Keratinocyte (primary cell): ENCODE measurements around the gene TMCC1. TPM values are rescaled to one million over a fixed set of nuclear protein-coding genes. Genes with fewer than 3 reads are reported as not detected.

Experiments
- DNase-seq: peaks from one replicate; pipeline ENCODE4 v3.0.0-alpha.2; 2011; ENCODE audit warnings: low read depth, missing footprints, low spot score
- FAIRE-seq: peaks from 2 replicates; lab custom pipeline; 2011; peaks lifted over from hg19 to GRCh38; lab: Jason Lieb, UNC
- H2AFZ ChIP-seq: 2 replicates; pipeline ENCODE4 v1.6.0; 2012; ENCODE audit warnings: low read length, control low read depth, inconsistent platforms; ENCODE audit not compliant: control insufficient read depth
- H3K27ac ChIP-seq: 2 replicates; pipeline ENCODE4 v1.5.1; 2011; ENCODE audit warnings: low read length; ENCODE audit not compliant: control insufficient read depth, insufficient read depth
- H3K27me3 ChIP-seq: 3 replicates; pipeline ENCODE4 v1.6.0; 2011; ENCODE audit warnings: low read length; ENCODE audit not compliant: control insufficient read depth, insufficient read depth; ENCODE audit errors: extremely low read depth
- H3K36me3 ChIP-seq, 2 experiments: 2 replicates in 1 of 2; 3 replicates in 1 of 2; pipeline ENCODE4 v1.5.1; 2011; ENCODE audit warnings: low read length in 2 of 2, mild to moderate bottlenecking in 1 of 2; ENCODE audit not compliant: control insufficient read depth in 2 of 2, insufficient read depth in 2 of 2; ENCODE audit errors: extremely low read depth in 1 of 2
- H3K4me1 ChIP-seq: 3 replicates; pipeline ENCODE4 v1.5.1; 2011; ENCODE audit warnings: low read length; ENCODE audit not compliant: control insufficient read depth, insufficient read depth; ENCODE audit errors: extremely low read depth
- H3K4me2 ChIP-seq: 3 replicates; pipeline ENCODE4 v1.6.0; 2011; ENCODE audit warnings: low read depth, low read length; ENCODE audit not compliant: control insufficient read depth, insufficient read depth; ENCODE audit errors: extremely low read depth
- H3K4me3 ChIP-seq, 3 experiments: fragments of 200-600 bp in 1 of 3; sonication (generic) in 1 of 3; 2 replicates in 2 of 3; 3 replicates in 1 of 3; pipeline ENCODE4 v1.5.1; 2011 to 2016; ENCODE audit warnings: low read length in 3 of 3, mild to moderate bottlenecking in 3 of 3, control low read depth in 2 of 3, inconsistent platforms in 1 of 3, low read depth in 1 of 3, mixed read lengths in 1 of 3, mixed run types in 1 of 3, moderate library complexity in 1 of 3; ENCODE audit not compliant: control insufficient read depth in 2 of 3, insufficient read depth in 2 of 3; ENCODE audit errors: extremely low read depth in 1 of 3
- H3K79me2 ChIP-seq: 2 replicates; pipeline ENCODE4 v1.6.0; 2012; ENCODE audit warnings: low read length; ENCODE audit not compliant: control insufficient read depth, insufficient read depth
- H3K9ac ChIP-seq: 3 replicates; pipeline ENCODE4 v1.6.0; 2011; ENCODE audit warnings: low read length; ENCODE audit not compliant: control insufficient read depth, insufficient read depth; ENCODE audit errors: extremely low read depth
- H3K9me1 ChIP-seq: 3 replicates; pipeline ENCODE4 v1.6.0; 2011; ENCODE audit warnings: low read length; ENCODE audit not compliant: control insufficient read depth, insufficient read depth; ENCODE audit errors: extremely low read depth
- H3K9me3 ChIP-seq: 2 replicates; pipeline ENCODE4 v1.5.1; 2012; ENCODE audit warnings: low read depth, low read length; ENCODE audit not compliant: control insufficient read depth
- H4K20me1 ChIP-seq: 3 replicates; pipeline ENCODE4 v1.6.0; 2011; ENCODE audit warnings: low read length; ENCODE audit not compliant: control insufficient read depth, insufficient read depth; ENCODE audit errors: extremely low read depth
- EZH2 ChIP-seq: IDR thresholded peaks from one replicate; pipeline ENCODE4 v1.6.1; 2012; ENCODE audit warnings: inconsistent platforms, mild to moderate bottlenecking, low read length, moderate library complexity
- dilution Hi-C: fragments of 300-500 bp; cut with MboI; formaldehyde crosslinking; loops from one replicate; pipeline ENCODE4 v1.7.0; 2020; ENCODE audit warnings: low sequenced_read_pairs; ENCODE audit not compliant: extremely low pct_ligation_motif_present
- polyA minus RNA-seq, 3 experiments: library from RNA; depleted of rRNA, polyadenylated mRNA; stranded (reverse); fragments of >200 nt; gene quantifications; 1 replicate in 1 of 3; 2 replicates in 1 of 3; 3 replicates in 1 of 3; pipeline ENCODE4 v1.2.3, GENCODE V29; 2011
- polyA plus RNA-seq, 5 experiments: library from polyadenylated mRNA; depleted of rRNA in 3 of 5; stranded (reverse) in 3 of 5; stranded (forward) in 1 of 5; unstranded in 1 of 5; fragments of >200 nt; gene quantifications; 1 replicate in 1 of 5; 2 replicates in 3 of 5; 3 replicates in 1 of 5; pipeline versions ENCODE4 v1.2.1 to v1.2.3, GENCODE V29; 2011 to 2012; ENCODE audit warnings: missing spikeins in 2 of 5, low read depth in 1 of 5, low replicate concordance in 1 of 5
- TF ChIP-seq, protein P1 (sequence below), 3 experiments: IDR thresholded peaks in 1 of 3; conservative IDR thresholded peaks in 1 of 3; optimal IDR thresholded peaks in 1 of 3; 2 replicates in 2 of 3; 3 replicates in 1 of 3; pipeline versions ENCODE3 to v1.5.1; 2011; ENCODE audit warnings: low read length in 3 of 3, mild to moderate bottlenecking in 3 of 3, moderate library complexity in 2 of 3, control low read depth in 1 of 3, inconsistent platforms in 1 of 3; ENCODE audit not compliant: insufficient read depth in 2 of 3; ENCODE audit errors: extremely low read depth in 1 of 3

Gene TMCC1
- polyA plus RNA-seq, result 25.2 to 27.7 TPM (median 26.9 TPM) in 3 replicates
- 155 TPM for polyA plus RNA-seq (2011; ENCODE audit: low read depth)
- polyA plus RNA-seq (2011; cell fraction: cytosol; rRNA removed), result 16.8 and 27.4 TPM in 2 replicates
- polyA plus RNA-seq (2011; cell fraction: nucleus; rRNA removed), result 29.0 and 35.0 TPM in 2 replicates
- 16.6 and 18.4 TPM in 2 replicates for polyA plus RNA-seq (2012; ENCODE audit: low replicate concordance)
- 23.7 to 41.2 TPM (median 39.7 TPM) in 3 replicates for polyA minus RNA-seq
- 25.9 TPM for polyA minus RNA-seq (2011; cell fraction: cytosol; rRNA and poly(A)+ RNA removed)
- polyA minus RNA-seq (2011; cell fraction: nucleus; rRNA and poly(A)+ RNA removed), result 32.2 and 52.0 TPM in 2 replicates

DNA sequence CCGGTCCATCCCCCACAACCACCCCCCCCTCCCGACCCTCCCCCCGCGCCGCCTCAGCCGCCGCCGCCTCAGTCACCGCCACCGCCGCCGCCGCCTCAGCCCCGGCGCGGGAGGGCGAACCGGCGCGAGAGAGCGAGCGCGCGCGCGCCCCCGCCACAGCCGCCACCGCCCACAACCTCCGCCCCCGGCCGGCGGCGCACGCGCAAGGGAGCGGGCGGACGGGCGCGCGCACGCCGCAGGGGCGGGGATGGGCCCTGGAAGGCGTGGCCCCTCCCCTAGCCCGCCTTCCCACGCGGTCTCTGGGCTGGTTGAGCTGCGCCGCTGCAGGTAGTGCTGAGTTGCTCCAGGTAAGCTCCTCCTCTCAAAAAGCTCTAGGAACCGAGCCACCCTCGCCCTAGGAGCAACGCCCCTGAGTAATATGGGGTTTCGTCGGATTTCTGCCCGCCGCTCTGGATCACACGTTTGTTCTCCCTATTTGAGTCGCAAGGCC lies at the start of gene TMCC1:
Gene TMCC1 (minus strand): TSS at position 131 of the 490 bp plus-strand sequence.
- Histone ChIP-seq H4K20me1 (no peaks in the 10 kb centered on the region), H3K4me3 (peak within 1 kb of the TSS; percentile 85 to 92 (median 87)), H3K9ac (peak within 1 kb of the TSS; percentile 97), H3K79me2 (peaks cover 31% of the 10 kb centered on the region), H3K9me1 (peaks cover 2% of the 10 kb centered on the region), H2AFZ (peak within 1 kb of the TSS; percentile 87), H3K4me1 (peaks cover 20% of the 10 kb centered on the region), H3K27ac (peak within 1 kb of the TSS; percentile 91), H3K4me2 (peak within 1 kb of the TSS; percentile 94), H3K36me3 (no peaks in the 10 kb centered on the region), H3K9me3 (no peaks in the 10 kb centered on the region), H3K27me3 (no peaks in the 10 kb centered on the region)
- TF ChIP-seq, protein P1, sequence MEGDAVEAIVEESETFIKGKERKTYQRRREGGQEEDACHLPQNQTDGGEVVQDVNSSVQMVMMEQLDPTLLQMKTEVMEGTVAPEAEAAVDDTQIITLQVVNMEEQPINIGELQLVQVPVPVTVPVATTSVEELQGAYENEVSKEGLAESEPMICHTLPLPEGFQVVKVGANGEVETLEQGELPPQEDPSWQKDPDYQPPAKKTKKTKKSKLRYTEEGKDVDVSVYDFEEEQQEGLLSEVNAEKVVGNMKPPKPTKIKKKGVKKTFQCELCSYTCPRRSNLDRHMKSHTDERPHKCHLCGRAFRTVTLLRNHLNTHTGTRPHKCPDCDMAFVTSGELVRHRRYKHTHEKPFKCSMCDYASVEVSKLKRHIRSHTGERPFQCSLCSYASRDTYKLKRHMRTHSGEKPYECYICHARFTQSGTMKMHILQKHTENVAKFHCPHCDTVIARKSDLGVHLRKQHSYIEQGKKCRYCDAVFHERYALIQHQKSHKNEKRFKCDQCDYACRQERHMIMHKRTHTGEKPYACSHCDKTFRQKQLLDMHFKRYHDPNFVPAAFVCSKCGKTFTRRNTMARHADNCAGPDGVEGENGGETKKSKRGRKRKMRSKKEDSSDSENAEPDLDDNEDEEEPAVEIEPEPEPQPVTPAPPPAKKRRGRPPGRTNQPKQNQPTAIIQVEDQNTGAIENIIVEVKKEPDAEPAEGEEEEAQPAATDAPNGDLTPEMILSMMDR (optimal IDR thresholded peaks at IDR 0.05 in 1 of 3, IDR thresholded peaks at IDR 0.05 in 1 of 3, conservative IDR thresholded peaks at IDR 0.05 in 1 of 3; ENCODE audit: extremely low read depth in 1 of 3, insufficient read depth in 2 of 3, low read length in 3 of 3), result no peak
- TF ChIP-seq EZH2, result no peak
- FAIRE-seq (peak; percentile 20), DNase-seq (peak; percentile 54)
- dilution Hi-C loops, result no loop called here

DNA sequence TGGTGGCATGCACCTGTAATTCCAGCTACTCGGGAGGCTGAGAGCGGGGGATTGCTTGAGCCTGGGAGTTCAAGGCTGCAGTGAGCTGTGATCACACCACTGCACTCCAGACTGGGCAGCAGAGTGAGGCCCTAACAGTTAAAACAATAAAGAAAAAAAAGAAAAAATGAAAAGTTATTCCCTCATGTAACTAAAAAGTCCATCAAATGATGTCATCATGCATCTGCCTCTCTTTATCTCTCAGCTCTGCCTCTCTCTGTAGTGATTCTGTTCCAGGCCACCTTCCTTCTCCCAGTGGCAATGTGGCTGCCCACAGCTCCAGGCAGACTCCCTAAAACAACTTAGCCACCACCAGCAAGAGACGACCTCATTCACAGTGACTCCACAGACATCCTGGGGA lies 49.5 kb upstream of the TMCC1 start:
- FAIRE-seq (no peak), DNase-seq (no peak)
- H4K20me1 ChIP-seq, result no peaks in the 10 kb centered on the region
- no peaks in the 10 kb centered on the region for H3K36me3 ChIP-seq
- H3K9me1 ChIP-seq, result no peaks in the 10 kb centered on the region
- no peak overlapping the region for H3K9ac ChIP-seq
- dilution Hi-C loops, result no loop called here
- no peak overlapping the region for H2AFZ ChIP-seq
- no peaks in the 10 kb centered on the region for H3K79me2 ChIP-seq
- TF ChIP-seq EZH2, result no peak
- TF ChIP-seq, protein P1 (optimal IDR thresholded peaks at IDR 0.05 in 1 of 3, IDR thresholded peaks at IDR 0.05 in 1 of 3, conservative IDR thresholded peaks at IDR 0.05 in 1 of 3; ENCODE audit: extremely low read depth in 1 of 3, insufficient read depth in 2 of 3, low read length in 3 of 3), result no peak
- no peak overlapping the region for H3K4me2 ChIP-seq
- H3K27ac ChIP-seq, result no peak overlapping the region
- no peak overlapping the region for H3K4me3 ChIP-seq
- no peaks in the 10 kb centered on the region for H3K4me1 ChIP-seq
- H3K9me3 ChIP-seq, result peaks cover 2% of the 10 kb centered on the region
- peaks cover 3% of the 10 kb centered on the region for H3K27me3 ChIP-seq
